GM12878 (cell line): ENCODE measurements around the gene NRTN. TPM values are rescaled to one million over a fixed set of nuclear protein-coding genes. Genes with fewer than 3 reads are reported as not detected.

Experiments used
- CREB1 ChIP-seq: IDR thresholded peaks from 2 replicates; pipeline ENCODE4 v1.6.1; 2012; ENCODE audit warnings: low read depth, mild to moderate bottlenecking, inconsistent platforms
- E4F1 ChIP-seq: fragments of 450-650 bp; IDR thresholded peaks from 2 replicates; pipeline ENCODE4 v1.6.1; 2018; ENCODE audit warnings: borderline replicate concordance, mild to moderate bottlenecking; ENCODE audit not compliant: partially characterized antibody
- EED ChIP-seq: sonication (generic); IDR thresholded peaks from 2 replicates; pipeline ENCODE4 v1.6.1; 2016; ENCODE audit warnings: antibody characterized with exemption, low read depth
- EGR1 ChIP-seq, 2 experiments: IDR thresholded peaks; 1 replicate in 1 of 2; 2 replicates in 1 of 2; pipeline ENCODE4 v1.6.1; 2011 to 2012; ENCODE audit warnings: low read depth in 2 of 2, low read length in 2 of 2, borderline replicate concordance in 1 of 2, mild to moderate bottlenecking in 1 of 2, moderate library complexity in 1 of 2
- FOS ChIP-seq: IDR thresholded peaks from 3 replicates; pipeline ENCODE4 v1.6.1; 2011; ENCODE audit warnings: borderline replicate concordance; ENCODE audit not compliant: insufficient read length; ENCODE audit errors: extremely low read depth
- HDAC6 ChIP-seq: fragments of 200-600 bp; sonication (generic); IDR thresholded peaks from one replicate; pipeline ENCODE4 v1.8.0; 2017; ENCODE audit warnings: antibody characterized with exemption; ENCODE audit not compliant: unreplicated experiment
- IKZF1 ChIP-seq: fragments of 450-650 bp; conservative IDR thresholded peaks from 2 replicates; pipeline ENCODE4 v1.6.1; 2017; ENCODE audit warnings: antibody characterized with exemption, mild to moderate bottlenecking
- MTA2 ChIP-seq: fragments of 450-650 bp; IDR thresholded peaks from 2 replicates; pipeline ENCODE4 v1.6.1; 2016; ENCODE audit warnings: low read depth, mild to moderate bottlenecking, moderate library complexity
- NFXL1 ChIP-seq: fragments of 450-650 bp; IDR thresholded peaks from 2 replicates; pipeline ENCODE4 v1.6.1; 2017; ENCODE audit warnings: antibody characterized with exemption, mild to moderate bottlenecking, borderline replicate concordance
- NKRF ChIP-seq: fragments of 450-650 bp; conservative IDR thresholded peaks from 2 replicates; pipeline ENCODE4 v1.6.1; 2017; ENCODE audit warnings: mild to moderate bottlenecking, moderate library complexity
- NR2C1 ChIP-seq: fragments of 450-650 bp; IDR thresholded peaks from 2 replicates; pipeline ENCODE4 v1.6.1; 2017; ENCODE audit warnings: antibody characterized with exemption, mild to moderate bottlenecking, moderate library complexity
- NR2C2 ChIP-seq: IDR thresholded peaks from 2 replicates; pipeline ENCODE4 v1.6.1; 2011; ENCODE audit warnings: borderline replicate concordance, low read depth; ENCODE audit not compliant: control insufficient read depth, insufficient read length
- POLR2A ChIP-seq: IDR thresholded peaks from 2 replicates; pipeline ENCODE4 v1.6.1; 2011; ENCODE audit warnings: low read depth, mild to moderate bottlenecking, low read length
- POU2F2 ChIP-seq: IDR thresholded peaks from 3 replicates; pipeline ENCODE4 v1.6.1; 2011; ENCODE audit warnings: low read depth, mild to moderate bottlenecking, low read length, borderline replicate concordance
- RFX5 ChIP-seq: IDR thresholded peaks from 2 replicates; pipeline ENCODE4 v1.6.1; 2011; ENCODE audit warnings: low read depth, low read length, improper control_type of control experiment
- RUNX3 ChIP-seq: IDR thresholded peaks from 2 replicates; pipeline ENCODE4 v1.6.1; 2012; ENCODE audit warnings: low read length, inconsistent platforms
- SIX5 ChIP-seq: IDR thresholded peaks from 2 replicates; pipeline ENCODE4 v1.6.1; 2011; ENCODE audit warnings: mild to moderate bottlenecking, low read depth, low read length, moderate library complexity; ENCODE audit not compliant: severe bottlenecking
- SP1 ChIP-seq: IDR thresholded peaks from one replicate; pipeline ENCODE4 v1.6.1; 2011; ENCODE audit warnings: low read depth, low read length
- SPI1 ChIP-seq: IDR thresholded peaks from 2 replicates; pipeline ENCODE4 v1.6.1; 2011; ENCODE audit warnings: low read depth, mild to moderate bottlenecking, low read length, moderate library complexity, borderline replicate concordance; ENCODE audit not compliant: insufficient read depth
- SRF ChIP-seq, 2 experiments: IDR thresholded peaks; 2 replicates each; pipeline ENCODE4 v1.6.1; 2011; ENCODE audit warnings: low read depth in 2 of 2, low read length in 2 of 2, mild to moderate bottlenecking in 1 of 2, moderate library complexity in 1 of 2
- TAF1 ChIP-seq: IDR thresholded peaks from 2 replicates; pipeline ENCODE4 v1.6.1; 2011; ENCODE audit warnings: mild to moderate bottlenecking, low read depth, low read length, borderline replicate concordance
- TCF7 ChIP-seq: IDR thresholded peaks from 2 replicates; pipeline ENCODE4 v1.6.1; 2014; ENCODE audit warnings: antibody characterized with exemption, borderline replicate concordance
- USF1 ChIP-seq: IDR thresholded peaks from 2 replicates; pipeline ENCODE4 v1.6.1; 2011; ENCODE audit warnings: borderline replicate concordance, low read depth, mild to moderate bottlenecking, moderate library complexity, mixed read lengths, low read length; ENCODE audit not compliant: insufficient read depth; ENCODE audit errors: extremely low read length
- ZBED1 ChIP-seq: IDR thresholded peaks from 2 replicates; pipeline ENCODE4 v1.6.1; 2016; ENCODE audit warnings: borderline replicate concordance
- ZSCAN29 ChIP-seq: fragments of 450-650 bp; IDR thresholded peaks from 2 replicates; pipeline ENCODE4 v1.6.1; 2017; ENCODE audit warnings: mild to moderate bottlenecking, moderate library complexity
- polyA plus RNA-seq, 11 experiments: library from polyadenylated mRNA; depleted of rRNA in 4 of 11; unstranded in 6 of 11; stranded (reverse) in 5 of 11; fragments of >200 nt; fragmentation: Nextera tagmentation in 4 of 11; fragmentation: Illumina TruSeq in 1 of 11; extraction: Ambion mirVana in 4 of 11; extraction: Trizol in 1 of 11; gene quantifications; 1 replicate in 1 of 11; 2 replicates in 10 of 11; pipeline versions ENCODE4 v1.2.1 to v1.2.3, GENCODE V29; 2011 to 2016; ENCODE audit warnings: inconsistent platforms in 2 of 11, missing spikeins in 2 of 11, low read depth in 1 of 11
- total RNA-seq, 4 experiments: library from RNA; depleted of rRNA in 3 of 4; stranded (reverse); fragments of >200 nt in 3 of 4; fragmentation: Illumina TruSeq in 1 of 4; extraction: Trizol in 1 of 4; gene quantifications; 2 replicates each; pipeline versions ENCODE4 v1.2.1 to v1.2.3, GENCODE V29; 2013 to 2021
- TF ChIP-seq, protein P1 (sequence below): IDR thresholded peaks from 2 replicates; pipeline ENCODE4 v1.6.1; 2012; ENCODE audit warnings: low read depth, low read length, improper control_type of control experiment

The NRTN gene
- total and polyA plus RNA-seq, 10 of the 15 experiments (the other 5 are each of a cell fraction or from before 2014, with no cell fraction given) = not detected

- no peak for TF ChIP-seq NR2C1
- TF ChIP-seq EED = no peak
- TF ChIP-seq ZBED1 = no peak; the same call in 1 of the 2 replicates
- no peak for TF ChIP-seq RFX5
- peak; percentile 6 for TF ChIP-seq SP1
- no peak for TF ChIP-seq EGR1 (IDR thresholded peaks at IDR 0.05; ENCODE audit: borderline replicate concordance in 1 of 2, low read depth in 2 of 2, low read length in 2 of 2)
- no peak for TF ChIP-seq FOS
- no peak for TF ChIP-seq RUNX3
- no peak for TF ChIP-seq USF1
- peak; percentile 23; the same call in 1 of the 2 replicates for TF ChIP-seq CREB1
- no peak for TF ChIP-seq NFXL1
- peak; percentile 96 for TF ChIP-seq IKZF1
- peak; percentile 99 for TF ChIP-seq POLR2A
- TF ChIP-seq TAF1 = peak; percentile 47; the same call in 1 of the 2 replicates
- no peak for TF ChIP-seq MTA2
- peak; percentile 76; the same call in 1 of the 3 replicates for TF ChIP-seq POU2F2
- TF ChIP-seq SIX5 = no peak
- TF ChIP-seq HDAC6 = peak; percentile 79
- TF ChIP-seq SRF (IDR thresholded peaks at IDR 0.05; ENCODE audit: low read depth in 2 of 2, low read length in 2 of 2) = no peak
- no peak for TF ChIP-seq TCF7
- TF ChIP-seq SPI1 = no peak
- no peak for TF ChIP-seq NR2C2
- TF ChIP-seq, protein P1, sequence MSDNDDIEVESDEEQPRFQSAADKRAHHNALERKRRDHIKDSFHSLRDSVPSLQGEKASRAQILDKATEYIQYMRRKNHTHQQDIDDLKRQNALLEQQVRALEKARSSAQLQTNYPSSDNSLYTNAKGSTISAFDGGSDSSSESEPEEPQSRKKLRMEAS = 0 out of 2 replicates have a peak, but pooled peaks have one; percentile 14
- TF ChIP-seq E4F1 = no peak
- TF ChIP-seq ZSCAN29 = no peak
- no peak for TF ChIP-seq NKRF
Observed at GRCh38 chr19:5827891-5828660, 23.2 kb downstream of the NRTN start (continued).
